HG02870 (cell line): ENCODE data around the gene GIMAP6.
A peak's percentile ranks its signal among the peaks of the same experiment; 100 is the strongest.
"Not testable (repeated sequence)": the region's sequence is repeated elsewhere in the genome, so short reads cannot be mapped to it uniquely, and the experiment has no call there.

Experiments used
- ATAC-seq: cut with Tn5 transposase; IDR thresholded peaks from one replicate; pipeline ENCODE4 v1.9.1; 2021; ENCODE audit warnings: mild to moderate bottlenecking, moderate library complexity; ENCODE audit not compliant: unreplicated experiment

GIMAP6 gene

GRCh38 chr7:150631866-150632864 lies at the start of gene GIMAP6:
Gene GIMAP6 (minus strand): TSS chr7:150632385. CDS start chr7:150630142, 2,243 bp downstream.
- ATAC-seq = no peak

- ATAC-seq = not testable (repeated sequence)
These were observed 48.2 kb upstream of the GIMAP6 start for GRCh38 chr7:150680364-150680763.

- not testable (repeated sequence) for ATAC-seq
These were observed 46.4 kb upstream of the GIMAP6 start for GRCh38 chr7:150678601-150679000.

- not testable (repeated sequence) for ATAC-seq
These were observed 44.7 kb upstream of the GIMAP6 start for GRCh38 chr7:150676854-150677253.

GRCh38 chr7:150676276-150676675 lies 44.1 kb upstream of the GIMAP6 start:
- not testable (repeated sequence) for ATAC-seq

GRCh38 chr7:150675714-150676113 lies 43.5 kb upstream of the GIMAP6 start:
- ATAC-seq = no peak

- not testable (repeated sequence) for ATAC-seq
These were observed 39.8 kb upstream of the GIMAP6 start for GRCh38 chr7:150671798-150672585.

GRCh38 chr7:150668977-150669376 lies 36.8 kb upstream of the GIMAP6 start:
- no peak for ATAC-seq

GRCh38 chr7:150668472-150668911 lies 36.3 kb upstream of the GIMAP6 start:
- peak; percentile 83 for ATAC-seq

GRCh38 chr7:150666412-150666811 lies 34.2 kb upstream of the GIMAP6 start:
- no peak for ATAC-seq

GRCh38 chr7:150665896-150666295 lies 33.7 kb upstream of the GIMAP6 start:
- no peak for ATAC-seq

- no peak for ATAC-seq
These were observed 33.0 kb upstream of the GIMAP6 start for GRCh38 chr7:150665089-150665748.

GRCh38 chr7:150663802-150664494 lies 31.8 kb upstream of the GIMAP6 start:
- ATAC-seq = no peak

- ATAC-seq = not testable (repeated sequence)
These were observed 30.6 kb upstream of the GIMAP6 start for GRCh38 chr7:150662821-150663220.

- ATAC-seq = no peak
These were observed 28.9 kb upstream of the GIMAP6 start for GRCh38 chr7:150660939-150661613.

- no peak for ATAC-seq
These were observed 25.3 kb upstream of the GIMAP6 start for GRCh38 chr7:150657526-150657925.

GRCh38 chr7:150656047-150656446 lies 23.9 kb upstream of the GIMAP6 start:
- ATAC-seq = no peak

GRCh38 chr7:150654692-150655091 lies 22.5 kb upstream of the GIMAP6 start:
- ATAC-seq = no peak

- no peak for ATAC-seq
These were observed 16.8 kb upstream of the GIMAP6 start for GRCh38 chr7:150649080-150649385.
